Mucosa of descending colon (tissue), 3 donors: Measurements from ENCODE around the gene LRRIQ1. TPM values are rescaled to one million over a fixed set of nuclear protein-coding genes. Genes with fewer than 3 reads are reported as not detected.

Source experiments
- ATAC-seq: fragments of 200-7000 bp; cut with Tn5 transposase; one replicate; pipeline ENCODE4 v1.9.1; 2020; ENCODE audit warnings: mild to moderate bottlenecking, moderate library complexity
- DNase-seq, 3 donors: peaks; one replicate each; pipeline ENCODE4 v3.0.0-alpha.2; 2020
- H3K36me3 ChIP-seq: fragments of 200-600 bp; one replicate; pipeline ENCODE4 v1.8.0; 2021; ENCODE audit warnings: low read depth, mild to moderate bottlenecking
- H3K4me1 ChIP-seq: fragments of 200-600 bp; one replicate; pipeline ENCODE4 v1.8.0; 2021; ENCODE audit warnings: low read depth, mild to moderate bottlenecking
- H3K4me3 ChIP-seq: fragments of 200-600 bp; one replicate; pipeline ENCODE4 v1.8.0; 2021; ENCODE audit warnings: mild to moderate bottlenecking
- H3K9me3 ChIP-seq: fragments of 200-600 bp; one replicate; pipeline ENCODE4 v1.8.0; 2021; ENCODE audit warnings: mild to moderate bottlenecking
- CTCF ChIP-seq: fragments of 200-600 bp; IDR thresholded peaks from one replicate; pipeline ENCODE4 v1.8.0; 2022; ENCODE audit warnings: antibody characterized with exemption, mild to moderate bottlenecking
- intact Hi-C, 2 donors: fragments of 100-400 bp; cut with DNase I in 1 of 2; cut with micrococcal nuclease in 1 of 2; formaldehyde crosslinking; loops; one replicate each; pipeline versions ENCODE4 v1.11.0 to v1.11.1; 2022; cut with DNase I, micrococcal nuclease
- total RNA-seq, 3 donors: library from RNA; stranded (reverse); fragmentation: NEBNext Ultra II Directional in 2 of 3; extraction: Animal tissue kit (Norgen Biotek cat#: 25700) in 2 of 3; gene quantifications; one replicate each; pipeline versions ENCODE4 v1.2.1 to v1.2.4, GENCODE V29; 2021 to 2023
- donor health status: DM: no; HTN: no; CAD: no; lungs with moderate emphysema.
- donor health status: DM: no; HTN: no; CAD: no.
- donor health status: DM: no; HTN: yes; CAD: no.

Gene LRRIQ1
- total RNA-seq, 3 donors from 2014 or later = 0.35 TPM; not detected in 2

DNA sequence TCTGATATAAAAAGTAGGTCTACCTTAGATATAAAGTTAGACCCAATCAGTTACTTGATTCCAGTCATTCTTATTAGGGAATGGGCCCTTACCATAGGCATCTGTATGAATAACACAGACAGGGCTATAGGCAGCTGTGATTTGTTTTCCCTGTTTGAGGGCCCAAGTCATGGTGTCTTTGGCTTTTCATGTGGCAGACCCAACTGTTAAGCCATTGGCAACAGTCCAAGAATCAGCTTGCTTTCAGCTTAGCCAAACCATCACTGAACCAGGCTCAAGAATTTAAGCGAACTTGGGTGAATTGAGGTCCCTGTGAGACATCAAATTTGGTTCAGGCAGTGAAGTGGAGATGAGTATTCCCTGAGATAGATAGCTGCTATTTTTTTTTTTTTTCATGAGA, 111.2 kb downstream of the LRRIQ1 start:
- no peaks in the 10 kb centered on the region for H3K36me3 ChIP-seq
- H3K4me3 ChIP-seq = no peak overlapping the region
- H3K4me1 ChIP-seq = no peaks in the 10 kb centered on the region
- no peak for TF ChIP-seq CTCF
- DNase-seq = no peak
- ATAC-seq = no peak
- intact Hi-C loops = no loop called here
- H3K9me3 ChIP-seq = no peaks in the 10 kb centered on the region

DNA sequence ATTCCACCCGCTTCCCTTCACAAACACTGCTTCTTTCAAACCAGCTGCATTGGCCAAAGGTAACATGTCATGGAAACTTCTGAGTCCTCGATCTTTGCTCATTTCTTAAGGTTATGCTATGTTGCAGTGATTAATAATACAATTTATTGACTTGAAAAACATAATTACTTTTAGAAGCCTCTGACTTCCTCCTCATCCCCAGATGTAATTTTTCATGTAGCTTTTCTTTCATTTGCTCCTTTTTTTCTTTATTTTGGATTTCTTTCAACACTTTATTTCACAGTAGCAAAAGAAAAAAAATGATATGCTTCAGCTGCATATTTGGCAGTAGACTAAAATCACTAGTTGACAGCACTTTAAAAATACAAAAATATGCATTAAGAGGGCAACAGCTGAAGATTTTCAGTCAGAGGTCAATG, 116.2 kb downstream of the LRRIQ1 start:
- no peak overlapping the region for H3K4me3 ChIP-seq
- H3K9me3 ChIP-seq = no peaks in the 10 kb centered on the region

GRCh38 chr12:85155791-85156190, 119.6 kb downstream of the LRRIQ1 start:
- Histone ChIP-seq H3K9me3 (no peaks in the 10 kb centered on the region), H3K36me3 (no peaks in the 10 kb centered on the region), H3K4me1 (no peaks in the 10 kb centered on the region), H3K4me3 (no peak overlapping the region)
- ATAC-seq (no peak), DNase-seq (no peak)
- intact Hi-C loops = no loop called here
- TF ChIP-seq CTCF = no peak

More for the DNA sequence above, 116.2 kb downstream of the LRRIQ1 start:
- ATAC-seq (no peak), DNase-seq (no peak)
- no peak for TF ChIP-seq CTCF
- no peaks in the 10 kb centered on the region for H3K4me1 ChIP-seq
- no peaks in the 10 kb centered on the region for H3K36me3 ChIP-seq
- intact Hi-C loops = no loop called here

DNA sequence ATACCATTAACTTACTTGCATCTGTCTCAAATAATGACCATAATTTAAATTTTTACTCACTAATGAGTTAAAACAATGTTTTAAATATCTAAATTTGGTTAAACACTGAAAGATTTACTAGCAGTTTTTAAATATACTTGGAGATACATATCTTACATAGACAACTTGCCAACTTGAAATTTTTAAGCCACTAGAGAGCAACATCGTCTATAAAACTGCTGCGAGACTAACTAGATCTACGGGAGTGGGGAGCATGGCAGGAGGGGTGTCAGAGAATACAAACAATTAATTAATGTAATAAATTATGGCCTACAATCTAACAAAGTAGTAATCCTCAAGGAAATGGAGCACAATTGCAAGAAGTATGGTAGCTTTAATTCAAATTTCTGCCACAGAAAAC, 120.4 kb downstream of the LRRIQ1 start:
- ATAC-seq (no peak), DNase-seq (no peak)
- Histone ChIP-seq H3K4me3 (no peak overlapping the region), H3K9me3 (no peaks in the 10 kb centered on the region), H3K36me3 (no peaks in the 10 kb centered on the region), H3K4me1 (no peaks in the 10 kb centered on the region)
- intact Hi-C loops = no loop called here
- TF ChIP-seq CTCF = no peak

GRCh38 chr12:85157035-85157603, 121.0 kb downstream of the LRRIQ1 start:
- Histone ChIP-seq H3K9me3 (no peaks in the 10 kb centered on the region), H3K4me1 (no peaks in the 10 kb centered on the region), H3K4me3 (no peak overlapping the region), H3K36me3 (no peaks in the 10 kb centered on the region)
- TF ChIP-seq CTCF = no peak
- intact Hi-C loops = no loop called here
- no peak for ATAC-seq
- DNase-seq = no peak
